GM19463 (cell line): ENCODE results near the gene SEC23B.
"Not testable (repeated sequence)": the region's sequence is repeated elsewhere in the genome, so short reads cannot be mapped to it uniquely, and the experiment has no call there.

ENCODE experiments used
- ATAC-seq: cut with Tn5 transposase; IDR thresholded peaks from one replicate; pipeline ENCODE4 v1.9.1; 2021; ENCODE audit warnings: mild to moderate bottlenecking, moderate library complexity; ENCODE audit not compliant: unreplicated experiment

Gene SEC23B

DNA sequence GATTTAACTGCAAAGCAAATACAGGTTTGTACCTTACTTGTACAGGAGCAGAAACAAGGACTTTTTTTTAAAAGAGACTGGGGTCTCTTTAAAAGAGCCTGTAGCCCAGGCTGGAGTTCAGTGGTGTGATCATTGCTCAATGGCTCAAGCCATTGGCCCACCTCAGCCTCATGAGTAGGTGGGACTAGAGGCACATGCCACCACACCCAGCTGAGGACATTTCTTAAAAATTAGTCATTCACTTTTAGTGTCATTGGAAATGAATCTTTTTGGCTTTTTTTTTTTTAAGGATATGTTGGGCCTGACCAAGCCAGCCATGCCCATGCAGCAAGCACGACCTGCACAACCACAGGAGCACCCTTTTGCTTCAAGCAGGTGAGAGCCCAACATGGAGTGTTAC lies 16.9 kb downstream of the SEC23B start:
- ATAC-seq = no peak

DNA sequence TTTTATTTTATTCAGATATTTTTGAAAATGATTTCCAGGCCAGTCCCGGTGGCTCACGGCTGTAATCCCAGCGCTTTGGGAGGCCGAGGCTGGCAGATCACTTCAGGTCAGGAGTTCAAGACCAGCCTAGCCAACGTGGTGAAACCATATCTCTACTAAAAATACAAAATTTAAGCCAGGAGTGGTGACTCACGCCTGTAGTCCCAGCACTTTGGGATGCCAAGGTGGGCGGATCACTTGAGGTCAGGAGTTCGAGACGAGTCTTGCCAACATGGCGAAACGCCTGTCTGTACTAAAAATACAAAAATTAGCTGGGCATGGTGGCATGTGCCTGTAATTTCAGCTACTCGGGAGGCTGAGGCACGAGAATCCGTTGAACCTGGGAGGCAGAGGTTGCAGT lies 19.0 kb downstream of the SEC23B start:
- not testable (repeated sequence) for ATAC-seq

DNA sequence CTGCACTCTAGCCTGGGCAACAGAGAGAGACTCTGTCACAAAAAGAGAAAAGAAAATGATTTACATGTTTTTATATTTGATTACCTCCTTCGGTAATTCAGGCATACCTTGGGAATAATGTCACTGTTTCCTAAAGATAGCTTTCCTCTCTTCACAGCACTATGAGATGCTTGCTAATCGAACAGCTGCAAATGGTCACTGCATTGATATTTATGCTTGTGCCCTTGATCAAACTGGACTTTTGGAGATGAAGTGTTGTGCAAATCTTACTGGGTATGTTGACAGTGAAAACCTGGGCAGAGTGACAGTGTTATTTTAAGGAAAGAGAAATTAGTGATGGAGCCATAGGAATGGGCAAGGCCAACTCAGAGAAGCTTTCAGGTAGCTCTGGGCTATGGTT lies 19.6 kb downstream of the SEC23B start:
- no peak for ATAC-seq

DNA sequence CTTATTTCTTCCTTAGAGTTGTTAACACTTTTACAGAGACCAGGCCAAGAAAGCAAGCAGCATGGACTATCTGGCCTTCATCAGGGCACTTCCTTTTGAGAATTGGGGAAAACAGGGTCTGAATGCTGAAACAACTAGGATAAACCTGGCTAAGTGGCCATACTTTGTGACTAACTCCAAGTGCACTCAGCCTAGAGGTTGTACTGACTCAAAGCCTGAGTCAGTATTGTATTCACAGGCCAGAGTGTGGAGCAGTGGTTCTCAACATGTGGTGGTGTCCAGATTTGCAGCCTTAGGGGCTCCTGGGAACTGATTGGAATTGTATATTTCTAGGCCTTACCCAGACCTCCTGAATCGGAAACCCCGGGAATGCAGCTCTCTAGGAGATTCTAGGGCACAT lies 20.1 kb downstream of the SEC23B start:
- ATAC-seq = no peak

DNA sequence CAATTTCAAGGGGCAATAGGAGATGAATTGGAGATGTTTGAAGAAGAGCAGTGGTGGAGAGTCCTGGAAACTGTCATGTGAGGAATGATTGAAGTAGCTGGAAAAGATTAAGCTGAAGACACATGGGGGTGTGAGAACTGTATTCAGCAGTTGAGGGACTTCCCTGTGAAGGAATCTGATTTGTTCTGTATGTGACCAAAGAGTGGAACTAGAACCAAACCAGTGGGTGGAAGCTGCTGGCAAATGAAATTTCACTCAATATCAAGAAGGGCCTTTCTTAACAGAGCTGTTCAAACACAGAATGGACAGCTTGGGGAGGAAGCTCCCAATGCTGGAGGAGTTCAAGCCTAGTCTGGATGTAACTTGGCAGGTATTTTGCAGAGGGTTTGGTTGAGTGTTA lies 21.3 kb downstream of the SEC23B start:
- no peak for ATAC-seq

DNA sequence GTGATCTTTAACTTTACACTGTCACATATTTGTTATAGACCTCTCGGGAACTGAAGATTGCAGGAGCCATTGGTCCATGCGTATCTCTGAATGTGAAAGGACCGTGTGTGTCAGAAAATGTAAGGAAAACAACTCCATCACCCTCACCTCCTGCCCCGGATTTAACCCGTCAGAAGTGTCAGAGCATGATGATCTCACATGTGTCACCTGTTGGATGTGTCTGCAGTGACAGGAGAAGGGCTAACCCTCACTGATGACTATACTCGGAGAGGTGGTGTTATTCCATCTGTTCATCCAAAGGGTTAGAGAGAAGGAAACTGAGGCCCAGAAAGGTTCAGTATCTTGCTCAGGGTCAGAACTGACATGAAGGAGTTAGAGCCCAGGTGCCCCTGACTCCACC lies 24.9 kb downstream of the SEC23B start:
- no peak for ATAC-seq

DNA sequence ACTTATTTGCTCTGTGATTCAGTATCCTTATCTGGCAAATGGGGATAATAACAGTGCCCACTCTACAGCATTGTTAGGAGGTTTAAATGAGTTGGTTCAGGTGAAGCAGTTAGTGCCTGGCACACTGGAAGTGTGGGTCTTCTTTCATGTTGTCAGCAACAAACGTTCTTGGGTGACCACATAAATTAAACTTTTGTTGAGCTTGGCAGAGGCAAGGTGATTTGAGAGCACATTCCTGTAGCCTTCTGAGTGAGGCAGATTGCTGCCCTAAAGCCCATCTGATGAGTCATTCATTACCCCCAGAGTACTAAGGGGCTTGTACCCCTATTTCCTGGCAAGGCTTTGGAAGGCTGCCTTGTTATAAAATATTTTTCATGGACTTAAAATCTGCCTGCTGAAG lies 25.8 kb downstream of the SEC23B start:
- no peak for ATAC-seq

DNA sequence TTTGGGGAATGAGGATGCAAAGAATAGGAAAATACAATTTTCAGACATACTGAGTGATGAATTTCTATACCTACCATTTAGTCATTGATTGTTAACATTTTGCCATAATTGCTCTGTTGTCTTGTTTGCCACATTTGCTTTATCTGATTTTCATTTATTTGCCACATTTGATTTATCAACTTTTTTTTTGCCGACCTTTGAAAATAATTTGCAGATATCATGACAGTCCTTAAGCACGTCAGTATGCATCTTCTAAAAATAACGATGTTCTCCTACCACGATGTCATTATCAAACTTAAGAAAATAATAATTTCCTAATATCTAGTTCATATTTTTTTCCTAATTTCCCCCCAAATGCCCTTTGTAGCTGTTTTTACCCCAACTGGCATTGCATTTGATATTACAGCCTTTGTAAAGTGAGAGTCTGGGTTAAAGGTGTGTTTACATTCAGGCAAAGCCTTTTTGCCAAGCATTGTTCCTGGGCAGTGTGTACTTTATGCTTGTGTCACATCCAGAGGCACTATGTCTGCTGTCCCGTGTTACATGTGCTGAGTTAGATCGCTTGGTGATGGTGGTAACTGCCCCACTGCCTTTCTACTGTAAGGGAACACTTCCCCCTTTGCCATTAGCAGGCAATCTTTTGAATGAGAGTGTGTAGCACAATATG lies 26.4 kb downstream of the SEC23B start:
- ATAC-seq = no peak

DNA sequence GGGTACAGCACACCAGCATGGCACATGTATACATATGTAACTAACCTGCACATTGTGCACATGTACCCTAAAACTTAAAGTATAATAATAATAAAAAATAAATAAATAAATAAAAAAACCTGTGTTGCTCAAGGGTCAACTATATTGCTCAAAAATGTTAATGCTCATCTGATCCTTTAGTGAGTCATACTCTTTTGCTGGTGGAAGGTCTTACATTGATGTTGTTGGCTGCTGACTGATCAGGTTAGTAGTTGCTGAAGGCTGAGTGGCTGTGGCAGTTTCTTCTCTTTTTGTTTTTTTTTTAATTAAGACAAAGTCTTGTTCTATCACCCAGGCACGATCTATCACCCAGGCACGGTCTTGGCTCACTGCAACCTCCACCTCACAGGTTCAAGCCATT lies 29.9 kb downstream of the SEC23B start:
- ATAC-seq = no peak

DNA sequence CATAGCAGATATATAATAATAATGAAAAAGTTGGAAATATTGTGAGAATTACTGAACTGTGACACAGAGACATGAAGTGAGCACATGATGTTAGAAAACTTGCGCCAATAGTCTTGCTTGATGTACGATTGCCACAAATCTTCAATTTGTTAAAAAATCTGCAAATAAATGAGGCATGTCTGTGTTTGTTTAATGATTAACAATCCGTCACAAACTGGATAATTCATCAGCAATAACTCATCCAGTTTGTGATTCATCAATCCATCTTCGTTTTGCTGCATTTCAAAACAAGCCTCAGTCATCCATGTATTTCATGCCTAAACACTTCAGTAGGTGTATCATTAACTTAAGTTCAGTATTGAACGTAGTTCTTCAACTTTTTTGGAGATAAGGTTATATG lies 34.0 kb downstream of the SEC23B start:
- no peak for ATAC-seq

DNA sequence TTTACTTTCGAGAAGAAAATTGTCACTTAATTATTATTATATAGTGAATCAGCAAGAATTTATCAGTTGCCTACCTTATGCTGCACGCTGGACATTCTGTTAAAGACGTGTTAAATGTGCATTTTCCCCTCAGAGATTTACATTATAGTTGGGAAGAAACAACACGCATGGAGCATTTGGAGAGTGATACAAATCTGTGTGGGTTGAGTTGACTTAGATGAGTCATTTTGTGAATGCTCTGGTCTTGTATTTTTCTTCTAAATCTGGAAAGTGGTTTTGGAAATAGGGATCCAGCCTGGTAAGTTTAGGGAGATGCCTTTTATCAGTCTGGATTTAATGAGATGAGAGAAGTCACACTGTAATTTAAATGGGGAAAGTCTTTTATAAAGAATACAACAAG lies 35.5 kb downstream of the SEC23B start:
- no peak for ATAC-seq

DNA sequence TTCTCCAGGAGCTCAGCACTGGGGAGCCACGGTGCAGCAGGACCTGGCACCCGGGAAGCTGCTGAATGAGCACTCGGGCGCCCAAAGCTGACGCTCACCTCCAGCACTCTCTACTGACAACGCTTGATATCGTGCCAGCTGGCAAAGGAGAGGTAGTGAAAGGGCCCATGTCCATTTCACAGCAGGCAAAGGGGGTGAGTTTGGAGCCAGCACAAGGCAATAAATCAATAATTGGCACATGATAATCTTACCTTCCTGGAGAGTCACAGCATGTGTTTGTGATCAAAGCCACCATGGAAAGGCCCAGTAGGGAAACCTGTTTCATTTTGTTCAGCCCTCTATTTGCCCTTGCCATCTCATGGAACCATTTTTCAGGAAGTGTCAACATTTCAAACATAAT lies 36.2 kb downstream of the SEC23B start:
- ATAC-seq = no peak

DNA sequence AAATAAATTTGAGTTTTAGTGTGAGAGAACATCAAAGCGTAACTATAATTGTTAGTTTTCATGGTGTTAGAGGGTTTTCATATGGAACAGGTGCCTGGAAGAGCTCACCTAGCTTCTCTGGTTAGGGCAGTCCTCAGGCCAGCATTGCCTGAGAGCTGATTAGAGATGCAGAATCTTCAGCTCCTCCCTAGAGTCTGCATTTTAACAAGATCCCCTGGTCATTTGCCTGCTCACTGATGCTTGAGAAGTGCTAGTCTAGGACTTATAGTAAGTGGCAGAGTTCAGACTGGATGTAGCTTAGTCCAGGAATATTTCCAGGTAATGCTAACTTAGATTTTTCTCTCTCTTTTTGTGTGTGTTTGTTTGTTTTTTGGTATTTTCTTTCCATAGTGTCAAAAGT lies 37.8 kb downstream of the SEC23B start:
- no peak for ATAC-seq

DNA sequence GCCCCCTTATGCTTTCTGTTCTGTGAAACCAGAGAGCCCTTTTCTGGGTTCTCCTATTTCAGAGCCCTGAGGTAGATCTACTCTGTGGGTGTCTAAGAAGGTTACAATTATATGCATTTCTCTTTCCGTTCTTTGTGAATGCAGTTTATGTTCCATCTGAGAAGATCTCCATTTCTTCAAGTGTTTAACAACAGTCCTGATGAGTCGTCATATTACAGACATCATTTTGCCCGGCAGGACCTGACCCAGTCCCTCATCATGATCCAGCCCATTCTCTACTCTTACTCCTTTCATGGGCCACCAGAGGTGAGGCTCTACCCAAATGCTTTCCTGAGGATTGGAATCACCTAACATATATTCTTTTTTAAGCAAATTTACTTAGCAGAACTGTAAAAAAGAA lies 40.7 kb downstream of the SEC23B start:
- no peak for ATAC-seq

DNA sequence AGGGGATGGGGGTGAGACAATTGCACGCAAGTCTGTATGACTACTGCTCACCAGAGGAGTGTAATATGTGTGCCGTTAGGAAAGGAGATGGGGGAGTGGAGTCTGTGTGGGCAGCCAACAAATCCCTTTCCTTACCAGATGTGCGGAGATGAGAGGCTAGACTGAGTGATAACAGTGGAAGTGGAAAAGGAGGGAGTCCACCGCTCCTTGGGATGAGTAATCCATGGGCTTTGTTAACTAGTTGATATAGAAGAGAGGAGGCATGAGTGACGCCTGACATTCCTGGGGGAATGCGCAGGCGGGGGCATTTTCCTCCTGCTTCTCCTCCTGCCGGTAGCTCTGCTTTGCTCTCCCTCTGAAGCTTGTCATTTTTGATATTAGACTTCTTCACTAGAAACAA lies 46.0 kb downstream of the SEC23B start:
- no peak for ATAC-seq

DNA sequence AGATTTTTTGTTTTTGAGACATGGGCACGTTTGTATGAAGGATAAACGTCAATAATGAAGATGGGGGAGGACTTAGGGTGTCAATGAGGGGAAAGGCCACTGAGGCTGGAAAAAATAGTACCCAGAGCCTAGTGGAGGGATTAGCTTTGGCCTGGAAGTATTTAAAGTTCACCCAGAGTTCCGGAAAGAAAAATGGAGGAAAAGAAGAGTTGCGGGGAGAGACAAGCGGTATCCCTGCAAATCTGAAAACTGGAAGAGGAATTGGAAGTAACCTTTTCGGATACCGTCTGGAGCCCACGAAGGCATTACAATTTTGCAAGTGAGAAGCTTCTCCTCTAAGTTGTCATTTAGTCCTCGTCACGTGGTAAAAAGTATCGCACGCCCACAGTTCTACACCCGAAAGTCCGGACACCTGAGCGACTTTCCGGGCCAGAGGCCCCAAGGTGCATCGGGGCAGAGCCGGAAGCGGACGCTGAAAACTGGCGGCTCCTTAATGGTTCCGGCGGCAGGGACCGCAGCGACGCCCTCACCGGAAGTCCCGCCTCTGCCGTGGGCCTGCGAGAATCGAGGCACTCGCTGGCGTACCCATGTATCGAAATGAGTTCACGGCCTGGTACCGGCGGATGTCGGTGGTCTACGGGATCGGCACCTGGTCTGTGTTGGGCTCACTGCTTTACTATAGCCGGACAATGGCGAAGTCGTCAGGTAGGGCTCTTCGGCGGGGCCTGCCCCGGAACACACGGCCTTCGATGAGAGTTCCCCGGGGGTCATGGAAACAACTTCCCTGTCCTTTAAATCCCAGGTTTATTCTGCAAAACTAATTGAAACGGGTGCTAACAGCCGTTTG lies 59.4 kb downstream of the SEC23B start, which contains the start of gene SMIM26:
TSS of gene SMIM26 (plus strand) at position 541 of the 847 bp plus-strand sequence. CDS start at position 588, 47 bp downstream.
- ATAC-seq = peak; percentile 99

DNA sequence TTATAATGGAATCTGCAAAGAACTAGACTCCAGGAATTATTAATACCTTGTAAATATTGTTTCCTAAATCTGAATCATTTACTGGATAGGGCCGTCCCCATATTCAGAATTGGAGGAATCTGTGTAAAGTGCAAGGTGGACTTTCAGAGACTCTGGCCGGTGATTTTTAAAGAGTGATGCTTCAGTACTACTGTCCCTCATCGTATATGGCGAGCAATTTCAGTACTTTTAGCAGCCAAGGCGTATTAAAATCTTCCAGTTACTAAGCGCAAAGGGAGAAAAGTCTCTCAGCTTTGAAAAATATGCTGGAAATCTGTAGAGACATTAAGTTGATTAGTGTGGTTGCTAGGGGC lies 60.0 kb downstream of the SEC23B start:
- no peak for ATAC-seq

DNA sequence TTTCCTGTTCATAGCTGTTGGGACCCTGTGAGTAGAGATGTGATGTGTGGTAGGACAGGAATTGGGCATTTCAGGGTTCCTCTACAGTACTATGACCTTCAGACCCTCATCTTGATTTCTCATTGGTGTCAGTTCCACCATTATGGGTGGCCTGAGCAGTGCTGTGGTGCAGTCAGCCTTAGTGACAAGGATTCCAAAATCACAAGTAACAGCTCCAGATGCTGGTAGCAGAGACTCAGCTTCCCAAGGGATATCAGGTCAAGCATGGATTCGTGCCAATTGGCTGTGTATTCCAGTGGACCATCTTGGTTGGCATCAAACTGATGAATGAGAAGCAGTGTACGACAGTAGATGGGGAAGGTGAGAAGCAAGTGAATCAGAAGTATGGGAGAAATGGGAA lies 63.3 kb downstream of the SEC23B start:
- ATAC-seq = no peak

DNA sequence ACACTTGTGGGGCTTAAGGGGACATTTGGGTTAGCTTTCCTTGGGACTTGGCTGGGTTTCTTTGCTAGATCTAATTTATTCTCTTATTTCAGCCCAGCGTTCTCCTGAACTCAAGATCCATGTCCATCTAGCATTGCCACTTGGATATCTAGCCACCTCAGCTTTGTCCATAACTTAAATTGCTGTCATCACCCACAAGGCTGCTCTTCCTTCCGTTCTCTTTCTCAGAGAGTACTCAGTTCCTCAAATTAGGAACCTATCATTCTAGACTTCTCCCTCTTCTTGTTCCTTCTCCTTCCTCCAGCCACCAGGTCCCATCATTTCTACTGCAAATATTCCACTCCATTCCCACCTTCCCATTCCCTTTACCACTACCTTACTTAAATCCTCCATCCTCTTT lies 63.8 kb downstream of the SEC23B start:
- ATAC-seq = no peak

DNA sequence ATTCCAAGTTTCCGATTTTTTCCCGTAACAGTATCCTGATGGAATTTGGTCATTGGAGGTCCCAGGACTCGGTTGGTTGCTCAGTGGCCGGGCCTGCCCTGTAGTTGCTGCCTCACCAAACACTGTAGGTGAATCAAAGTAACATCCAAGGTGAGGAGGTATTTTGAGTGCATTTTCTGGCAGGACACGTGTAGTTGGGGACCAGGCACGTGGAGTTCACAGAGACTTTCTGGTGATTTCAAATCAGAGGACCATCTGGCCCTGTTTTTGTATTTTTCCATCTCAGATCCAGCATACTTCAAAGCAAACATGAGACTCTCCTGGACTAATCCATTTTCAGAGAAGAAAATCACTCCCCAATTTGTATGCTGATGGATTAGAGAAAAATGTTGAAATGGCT lies 70.2 kb downstream of the SEC23B start:
- ATAC-seq = no peak

DNA sequence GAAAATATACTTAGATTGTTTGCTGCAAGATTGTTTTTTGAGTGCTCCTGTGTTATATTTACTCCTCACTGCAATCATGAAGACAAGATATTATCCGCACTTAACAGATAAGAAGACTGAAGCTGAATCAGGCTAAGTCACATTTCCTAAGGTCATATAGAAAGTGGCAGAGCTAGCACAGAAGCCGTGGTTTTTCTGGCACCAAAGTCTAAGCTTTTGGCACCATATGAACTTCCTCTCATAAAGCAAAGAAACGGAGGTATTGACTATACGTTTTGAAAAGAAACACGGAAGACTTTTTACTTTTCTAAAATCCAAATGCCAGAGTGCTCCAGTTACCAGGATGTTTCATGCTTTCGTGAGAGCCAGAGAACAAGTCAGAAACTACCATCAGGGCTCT lies 70.8 kb downstream of the SEC23B start:
- no peak for ATAC-seq

DNA sequence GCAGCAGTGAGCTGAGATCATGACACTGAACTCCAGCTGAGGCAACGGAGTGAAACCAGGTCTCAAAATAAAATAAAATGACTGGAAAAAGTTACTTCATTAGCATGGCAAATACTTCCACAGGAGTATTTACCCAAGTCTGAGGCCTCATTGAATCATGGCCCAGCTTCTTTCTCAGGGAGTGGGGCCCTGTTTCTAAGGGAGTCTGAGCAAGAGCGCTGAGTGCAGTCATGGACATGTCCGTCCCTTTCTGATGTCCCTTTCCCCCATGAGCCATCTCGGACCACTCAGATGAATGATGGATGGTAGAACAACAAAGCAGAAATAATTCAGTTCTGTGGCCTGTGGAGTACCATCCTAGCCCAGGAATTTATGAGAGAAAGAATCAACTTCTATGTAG lies 72.3 kb downstream of the SEC23B start:
- ATAC-seq = no peak

DNA sequence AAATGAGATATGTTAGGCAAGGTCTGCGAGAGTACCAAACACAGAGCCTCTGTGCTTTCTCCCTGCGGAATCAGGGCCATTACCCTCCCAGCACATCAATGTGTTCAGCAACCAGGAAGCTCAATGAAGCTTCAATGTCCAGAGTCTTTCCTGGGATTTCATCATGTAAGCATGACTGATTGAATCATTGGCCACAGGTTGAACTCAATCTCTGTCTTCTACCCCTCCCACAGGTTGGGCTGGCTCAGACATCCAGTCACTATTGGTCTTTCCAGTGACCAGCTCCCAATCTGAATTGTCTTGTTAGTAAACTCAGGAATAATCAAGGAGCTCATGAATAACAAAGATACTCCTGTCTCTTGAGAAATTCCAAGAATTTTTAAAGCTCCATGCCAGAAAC lies 77.4 kb downstream of the SEC23B start:
- ATAC-seq = no peak
